H1 (cell line): ENCODE measurements around the gene NDUFA11. TPM values are rescaled to one million over a fixed set of nuclear protein-coding genes. Genes with fewer than 3 reads are reported as not detected.

Experiments
- CTCF ChIA-PET: fragments of 300-600 bp; sonication (Branson Sonifier 250); formaldehyde crosslinking; loops from one replicate; lab custom pipeline; 2021; ENCODE audit not compliant: partially characterized antibody; lab: Charles Lee
- POLR2A ChIA-PET: fragments of 300-600 bp; sonication (Branson Sonifier 250); formaldehyde crosslinking; loops from one replicate; lab custom pipeline; 2021; ENCODE audit warnings: inconsistent platforms; ENCODE audit not compliant: partially characterized antibody; lab: Charles Lee
- DNase-seq, 2 experiments: peaks; one replicate each; pipeline versions ENCODE4 v3.0.0 to v3.0.0-alpha.2; 2010 to 2022; ENCODE audit warnings: low spot score in 2 of 2, low read depth in 1 of 2, mixed read lengths in 1 of 2
- FAIRE-seq: peaks from 2 replicates; lab custom pipeline; 2011; peaks lifted over from hg19 to GRCh38; lab: Jason Lieb, UNC
- H2AFZ ChIP-seq: 2 replicates; pipeline ENCODE4 v1.8.1; 2012; ENCODE audit warnings: low read length, inconsistent platforms
- H2AK5ac ChIP-seq: 2 replicates; pipeline ENCODE4 v1.6.1; 2013; ENCODE audit warnings: low read depth, low read length
- H2BK120ac ChIP-seq: replicated peaks from 2 replicates; pipeline ENCODE3; 2013; ENCODE audit warnings: low read depth, low read length, inconsistent platforms
- H2BK12ac ChIP-seq: 2 replicates; pipeline ENCODE4 v1.6.1; 2013; ENCODE audit warnings: low read depth, low read length
- H2BK15ac ChIP-seq: 2 replicates; pipeline ENCODE4 v1.6.1; 2013; ENCODE audit warnings: low read length
- H2BK20ac ChIP-seq: 2 replicates; pipeline ENCODE4 v1.6.1; 2013; ENCODE audit warnings: low read length
- H2BK5ac ChIP-seq: 2 replicates; pipeline ENCODE4 v1.6.1; 2013; ENCODE audit warnings: low read depth, low read length
- H3K14ac ChIP-seq: 2 replicates; pipeline ENCODE4 v1.6.1; 2013; ENCODE audit warnings: inconsistent platforms; ENCODE audit not compliant: insufficient read length
- H3K18ac ChIP-seq: 2 replicates; pipeline ENCODE4 v1.6.1; 2013; ENCODE audit warnings: low read length; ENCODE audit errors: extremely low read depth
- H3K23ac ChIP-seq: 2 replicates; pipeline ENCODE4 v1.6.1; 2013; ENCODE audit warnings: inconsistent platforms; ENCODE audit not compliant: insufficient read length
- H3K23me2 ChIP-seq: 2 replicates; pipeline ENCODE4 v1.6.1; 2013; ENCODE audit warnings: low read depth, low read length
- H3K27ac ChIP-seq: 2 replicates; pipeline ENCODE4 v1.6.1; 2011; ENCODE audit warnings: low read depth, low read length, inconsistent platforms
- H3K27me3 ChIP-seq, 4 experiments: replicated peaks in 1 of 4; 1 replicate in 1 of 4; 2 replicates in 3 of 4; pipeline versions ENCODE4 v1.6.1 to v1.8.1; 2011 to 2013; ENCODE audit warnings: low read length in 3 of 4, mild to moderate bottlenecking in 3 of 4, inconsistent platforms in 2 of 4, mixed read lengths in 2 of 4, moderate library complexity in 1 of 4; ENCODE audit not compliant: control insufficient read depth in 3 of 4, insufficient read depth in 3 of 4; ENCODE audit errors: extremely low read depth in 1 of 4
- H3K36me3 ChIP-seq, 4 experiments: 2 replicates each; pipeline versions ENCODE4 v1.6.1 to v1.8.1; 2011 to 2013; ENCODE audit warnings: mild to moderate bottlenecking in 4 of 4, low read length in 3 of 4, moderate library complexity in 2 of 4, control low read depth in 1 of 4, inconsistent platforms in 1 of 4; ENCODE audit not compliant: insufficient read depth in 4 of 4, control insufficient read depth in 2 of 4
- H3K4ac ChIP-seq: replicated peaks from 2 replicates; pipeline ENCODE3; 2013; ENCODE audit warnings: low read length, low read depth, mixed read lengths, inconsistent platforms; ENCODE audit not compliant: insufficient read length
- H3K4me1 ChIP-seq, 4 experiments: replicated peaks in 1 of 4; 1 replicate in 1 of 4; 2 replicates in 3 of 4; pipeline versions ENCODE4 v1.6.1 to v1.8.1; 2011 to 2013; ENCODE audit warnings: low read length in 3 of 4, inconsistent platforms in 2 of 4, mixed read lengths in 1 of 4; ENCODE audit not compliant: insufficient read depth in 4 of 4, control insufficient read depth in 3 of 4
- H3K4me2 ChIP-seq, 2 experiments: 2 replicates each; pipeline versions ENCODE4 v1.6.1 to v1.8.1; 2011 to 2013; ENCODE audit warnings: low read depth in 2 of 2, low read length in 2 of 2, control low read depth in 1 of 2, inconsistent platforms in 1 of 2, mild to moderate bottlenecking in 1 of 2; ENCODE audit not compliant: insufficient read depth in 1 of 2
- H3K4me3 ChIP-seq, 4 experiments: fragments of 200-600, 300-600 bp in 1 of 4; sonication (generic), shearing (Covaris generic), sonication (Bioruptor Twin) in 1 of 4; 2 replicates each; pipeline versions ENCODE4 v1.5.1 to v1.8.1; 2011 to 2016; ENCODE audit warnings: low read length in 4 of 4, low read depth in 3 of 4, control low read depth in 2 of 4, inconsistent platforms in 2 of 4, mild to moderate bottlenecking in 2 of 4, mixed read lengths in 1 of 4, moderate library complexity in 1 of 4; ENCODE audit not compliant: insufficient read depth in 2 of 4; ENCODE audit errors: extremely low read depth in 1 of 4
- H3K56ac ChIP-seq: replicated peaks from 2 replicates; pipeline ENCODE3; 2013; ENCODE audit warnings: low read depth, mild to moderate bottlenecking, mixed read lengths, low read length, inconsistent platforms; ENCODE audit not compliant: insufficient read length
- H3K79me1 ChIP-seq: 2 replicates; pipeline ENCODE4 v1.6.1; 2013; ENCODE audit warnings: low read depth, low read length, control low read depth
- H3K79me2 ChIP-seq, 2 experiments: 2 replicates each; pipeline versions ENCODE4 v1.6.1 to v1.8.1; 2012 to 2013; ENCODE audit warnings: low read length in 2 of 2, mild to moderate bottlenecking in 2 of 2, inconsistent platforms in 1 of 2; ENCODE audit not compliant: insufficient read depth in 2 of 2, control insufficient read depth in 1 of 2
- H3K9ac ChIP-seq, 4 experiments: replicated peaks in 1 of 4; 1 replicate in 1 of 4; 2 replicates in 3 of 4; pipeline versions ENCODE4 v1.6.1 to v1.8.1; 2011 to 2013; ENCODE audit warnings: low read depth in 3 of 4, low read length in 3 of 4, control low read depth in 2 of 4, mild to moderate bottlenecking in 2 of 4, moderate library complexity in 2 of 4, inconsistent platforms in 1 of 4; ENCODE audit errors: extremely low read depth in 1 of 4
- H3K9me3 ChIP-seq, 2 experiments: 2 replicates each; pipeline versions ENCODE4 v1.6.1 to v1.8.1; 2012 to 2013; ENCODE audit warnings: mild to moderate bottlenecking in 2 of 2, moderate library complexity in 2 of 2, control low read depth in 1 of 2, inconsistent platforms in 1 of 2, low read depth in 1 of 2, low read length in 1 of 2, mixed read lengths in 1 of 2; ENCODE audit not compliant: insufficient read depth in 2 of 2
- H4K20me1 ChIP-seq, 2 experiments: replicated peaks in 1 of 2; 2 replicates each; pipeline versions ENCODE3 to v1.8.1; 2011 to 2013; ENCODE audit warnings: inconsistent platforms in 2 of 2, low read length in 2 of 2, mild to moderate bottlenecking in 1 of 2; ENCODE audit not compliant: insufficient read depth in 2 of 2, control insufficient read depth in 1 of 2
- H4K5ac ChIP-seq: 2 replicates; pipeline ENCODE4 v1.6.1; 2013; ENCODE audit warnings: low read length, low read depth, mixed read lengths, inconsistent platforms; ENCODE audit not compliant: insufficient read length
- H4K8ac ChIP-seq: 2 replicates; pipeline ENCODE4 v1.8.0; 2013; ENCODE audit warnings: mild to moderate bottlenecking, moderate library complexity, low read length, inconsistent platforms; ENCODE audit not compliant: insufficient read depth; ENCODE audit errors: extremely low read depth
- H4K91ac ChIP-seq: replicated peaks from 2 replicates; pipeline ENCODE3; 2013; ENCODE audit warnings: low read length, mixed read lengths, inconsistent platforms; ENCODE audit not compliant: insufficient read length
- BRCA1 ChIP-seq: IDR thresholded peaks from 2 replicates; pipeline ENCODE4 v1.6.1; 2012; ENCODE audit warnings: low read depth, low read length, improper control_type of control experiment
- RNF2 ChIP-seq: fragments of 200-900, 300-1000 bp; sonication (generic); IDR thresholded peaks from 2 replicates; pipeline ENCODE4 v1.7.1; 2016; ENCODE audit warnings: borderline replicate concordance, low read depth, mild to moderate bottlenecking, antibody characterized with exemption, low read length; ENCODE audit not compliant: poor library complexity, severe bottlenecking; ENCODE audit errors: missing control alignments
- WGBS, 2 experiments: shearing (Covaris generic) in 1 of 2; methylation state at CpG; one replicate each; pipeline versions ENCODE4 v1.1.6 to v1.1.7; 2013 to 2015; ENCODE audit warnings: low lambda C conversion rate in 2 of 2, mixed read lengths in 2 of 2, inconsistent platforms in 1 of 2, low coverage in 1 of 2, missing lambda C conversion rate in 1 of 2; ENCODE audit not compliant: insufficient replicate concordance in 2 of 2, insufficient coverage in 1 of 2, insufficient read length in 1 of 2; ENCODE audit errors: extremely low coverage in 1 of 2, missing lambda C conversion rate in 1 of 2; 5-methylcytosine and 5-hydroxymethylcytosine counted together
- polyA plus RNA-seq, 7 experiments: library from polyadenylated mRNA; depleted of rRNA in 3 of 7; stranded (reverse) in 5 of 7; unstranded in 2 of 7; fragments of >200 nt in 5 of 7; fragments of 200-250 nt in 2 of 7; gene quantifications; 1 replicate in 5 of 7; 2 replicates in 1 of 7; 4 replicates in 1 of 7; pipeline versions ENCODE4 v1.2.1 to v1.2.3, GENCODE V29; 2011 to 2013; ENCODE audit warnings: missing spikeins in 2 of 7, mixed read lengths in 2 of 7
- total RNA-seq: library from RNA; stranded (reverse); fragmentation: NEBNext Ultra II Directional; extraction: Animal tissue kit (Norgen Biotek cat#: 25700); gene quantifications from 2 replicates; pipeline ENCODE4 v1.2.1, GENCODE V29; 2021

Gene NDUFA11
- total and polyA plus RNA-seq, 2 of the 8 experiments (the other 6 are each of a cell fraction or from before 2014, with no cell fraction given): 205 to 1,037 TPM

DNA sequence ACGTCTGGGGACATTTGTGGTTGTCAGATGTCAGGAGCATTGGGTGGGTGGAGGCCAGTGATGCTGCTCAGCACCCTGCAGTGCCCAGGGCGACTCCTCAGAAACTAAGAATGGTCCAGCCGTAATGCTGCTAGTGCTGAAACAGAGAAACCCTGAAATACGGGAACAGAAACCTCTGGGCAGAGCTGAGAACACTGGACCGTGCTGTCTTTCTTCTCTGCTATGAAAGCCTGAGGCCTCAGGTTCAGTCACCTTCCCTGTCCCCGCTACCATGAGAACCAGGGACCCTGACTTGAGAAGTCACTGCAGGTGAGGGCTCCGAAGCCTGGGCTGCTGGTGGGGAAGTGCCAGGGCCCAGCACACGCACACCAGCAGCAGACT lies 23.8 kb upstream of the NDUFA11 start:
- no peak overlapping the region for H4K91ac ChIP-seq
- H3K23me2 ChIP-seq: no peaks in the 10 kb centered on the region
- H2AK5ac ChIP-seq: no peak overlapping the region
- DNase-seq: no peak
- no peaks in the 10 kb centered on the region for H3K9me3 ChIP-seq
- H2BK15ac ChIP-seq: no peak overlapping the region
- H3K27me3 ChIP-seq: no peaks in the 10 kb centered on the region; a peak in 1 of 7 replicates
- peaks cover 26 to 60% (median 52%) of the 10 kb centered on the region in 4 experiments for H3K36me3 ChIP-seq
- H3K4me2 ChIP-seq: no peak overlapping the region
- no peak overlapping the region for H3K9ac ChIP-seq
- H3K4me3 ChIP-seq: no peak overlapping the region
- 91% methylated on average over 8 of the region's 8 CpGs; no CpG with 5 or more reads in 1 of the 2 experiments for WGBS, 2 experiments
- no peak overlapping the region for H3K4ac ChIP-seq
- peaks cover 4 to 30% of the 10 kb centered on the region in 2 experiments for H4K20me1 ChIP-seq
- no peak overlapping the region for H3K14ac ChIP-seq
- no peak overlapping the region for H2BK120ac ChIP-seq
- no peaks in the 10 kb centered on the region for H3K4me1 ChIP-seq
- H3K56ac ChIP-seq: no peak overlapping the region
- no peak overlapping the region for H2BK5ac ChIP-seq
- no peaks in the 10 kb centered on the region for H3K79me1 ChIP-seq
- no peak for FAIRE-seq
- H2BK20ac ChIP-seq: no peak overlapping the region
- ChIA-PET POLR2A (interaction anchor here (0.9 kb wide), 1 partner anchor 16 kb away, joined by 3 read pairs; no protein-coding TSS in a partner anchor), CTCF (interaction anchor here (0.6 to 1.5 kb wide), 2 partner anchors 95 to 945 kb away, joined by 3 to 4 read pairs; no protein-coding TSS in a partner anchor)
- no peak overlapping the region for H2AFZ ChIP-seq
- H3K18ac ChIP-seq: no peak overlapping the region
- H3K27ac ChIP-seq: no peak overlapping the region
- H4K5ac ChIP-seq: no peak overlapping the region
- no peak for TF ChIP-seq BRCA1
- TF ChIP-seq RNF2: no peak
- H2BK12ac ChIP-seq: no peak overlapping the region
- H4K8ac ChIP-seq: no peak overlapping the region
- no peaks in the 10 kb centered on the region for H3K79me2 ChIP-seq
- no peak overlapping the region for H3K23ac ChIP-seq
